Astrocyte (in vitro differentiated cells and primary cell): ENCODE data around the gene NUP62.

Source experiments
- CTCF ChIP-seq: IDR thresholded peaks from 2 replicates; pipeline ENCODE4 v1.5.1; 2011; ENCODE audit warnings: low read depth, mild to moderate bottlenecking, inconsistent platforms, low read length, moderate library complexity; ENCODE audit not compliant: insufficient read depth
- EZH2 ChIP-seq: IDR thresholded peaks from 2 replicates; pipeline ENCODE4 v1.6.1; 2012; ENCODE audit warnings: mild to moderate bottlenecking, low read length, inconsistent platforms; ENCODE audit not compliant: insufficient read depth

- no peak for TF ChIP-seq CTCF
- no peak for TF ChIP-seq EZH2
Measured at GRCh38 chr19:49932731-49933131, 3.4 kb upstream of the NUP62 start.
